Uterus (tissue), 2 donors: ENCODE results near the gene RICTOR.

Source experiments
- CTCF ChIP-seq, 4 experiments: fragments of 200-600 bp in 2 of 4; fragments of 450-650 bp in 2 of 4; sonication (generic) in 2 of 4; IDR thresholded peaks; one replicate each; pipeline ENCODE4 v1.5.1; 2016 to 2019; ENCODE audit warnings: antibody characterized with exemption in 4 of 4, mild to moderate bottlenecking in 2 of 4, moderate library complexity in 1 of 4
- POLR2A ChIP-seq, 2 donors: fragments of 450-650 bp; IDR thresholded peaks; one replicate each; pipeline ENCODE4 v1.6.1; 2016; ENCODE audit warnings: antibody characterized with exemption in 2 of 2, mild to moderate bottlenecking in 1 of 2, moderate library complexity in 1 of 2

- TF ChIP-seq POLR2A (IDR thresholded peaks at IDR 0.05) (no peak), CTCF (IDR thresholded peaks at IDR 0.05) (no peak)
Measured at GRCh38 chr5:39009981-39010380, 64.2 kb downstream of the RICTOR start.
